ENCODE data around the gene CDC25A. TPM values are rescaled to one million over a fixed set of nuclear protein-coding genes. Genes with fewer than 3 reads are reported as not detected.
A peak's percentile ranks its signal among the peaks of the same experiment; 100 is the strongest.

Gene CDC25A
- total RNA-seq, 3 donors from 2014 or later (not counting 1 experiment from before 2014, with no cell fraction given), result 0.56 to 1.3 (median 0.72) TPM

DNA sequence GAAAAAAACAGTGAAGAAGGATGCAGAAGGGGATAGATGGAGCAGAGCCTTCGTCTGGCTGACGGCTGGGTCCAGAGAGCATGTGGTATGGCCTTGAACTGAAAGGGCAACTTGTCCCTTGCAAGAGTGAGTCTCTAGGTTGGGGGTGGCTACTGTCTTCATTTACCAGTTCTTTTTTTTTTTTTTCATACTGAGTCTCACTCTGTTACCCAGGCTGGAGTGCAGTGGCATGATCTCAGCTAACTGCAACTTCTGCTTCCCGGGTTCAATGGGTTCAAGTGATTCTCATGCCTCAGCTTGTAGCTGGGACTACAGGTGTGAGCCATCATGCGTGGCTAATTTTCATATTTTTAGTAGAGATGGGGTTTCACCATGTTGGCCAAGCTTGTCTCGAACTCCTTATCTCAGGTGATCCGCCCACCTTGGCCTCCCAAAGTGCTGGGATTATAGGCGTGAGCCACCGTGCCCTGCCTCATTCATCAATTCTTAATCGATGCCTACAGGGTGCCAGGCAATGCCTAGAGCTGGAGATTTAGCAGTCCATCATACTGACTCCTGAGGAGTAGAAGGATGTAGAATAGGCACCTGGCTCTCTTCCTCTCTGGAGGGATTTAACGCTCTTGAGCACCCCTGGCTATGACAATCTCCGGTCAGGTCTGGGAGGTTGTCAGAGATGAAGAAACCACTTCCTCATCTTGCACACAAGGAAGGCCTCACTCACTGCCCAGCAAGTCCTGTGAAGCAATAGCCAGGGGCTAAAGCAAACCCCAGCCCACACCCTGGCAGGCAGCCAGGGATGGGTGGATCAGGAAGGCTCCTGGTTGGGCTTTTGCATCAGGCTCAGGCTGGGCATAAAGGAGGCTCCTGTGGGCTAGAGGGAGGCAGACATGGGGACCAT is 34.6 kb upstream of the CDC25A start, which contains the start of gene CAMP:
Gene CAMP (plus strand): TSS at position 880 of the 898 bp plus-strand sequence. CDS start 17 bp downstream, at position 897.
- WGBS (ENCODE audit: insufficient coverage), result 65% methylated on average over 11 of the region's 11 CpGs
- no peaks in the 10 kb centered on the region for H3K36me3 Mint-ChIP-seq
- peak in 2 of 3 donors; percentile 35 to 78 for ATAC-seq
- peaks cover 4 to 5% of the 10 kb centered on the region in 2 donors for H3K4me1 Mint-ChIP-seq
- intact Hi-C loops (cut with micrococcal nuclease), result no loop called here
- TF ChIP-seq, protein P1, sequence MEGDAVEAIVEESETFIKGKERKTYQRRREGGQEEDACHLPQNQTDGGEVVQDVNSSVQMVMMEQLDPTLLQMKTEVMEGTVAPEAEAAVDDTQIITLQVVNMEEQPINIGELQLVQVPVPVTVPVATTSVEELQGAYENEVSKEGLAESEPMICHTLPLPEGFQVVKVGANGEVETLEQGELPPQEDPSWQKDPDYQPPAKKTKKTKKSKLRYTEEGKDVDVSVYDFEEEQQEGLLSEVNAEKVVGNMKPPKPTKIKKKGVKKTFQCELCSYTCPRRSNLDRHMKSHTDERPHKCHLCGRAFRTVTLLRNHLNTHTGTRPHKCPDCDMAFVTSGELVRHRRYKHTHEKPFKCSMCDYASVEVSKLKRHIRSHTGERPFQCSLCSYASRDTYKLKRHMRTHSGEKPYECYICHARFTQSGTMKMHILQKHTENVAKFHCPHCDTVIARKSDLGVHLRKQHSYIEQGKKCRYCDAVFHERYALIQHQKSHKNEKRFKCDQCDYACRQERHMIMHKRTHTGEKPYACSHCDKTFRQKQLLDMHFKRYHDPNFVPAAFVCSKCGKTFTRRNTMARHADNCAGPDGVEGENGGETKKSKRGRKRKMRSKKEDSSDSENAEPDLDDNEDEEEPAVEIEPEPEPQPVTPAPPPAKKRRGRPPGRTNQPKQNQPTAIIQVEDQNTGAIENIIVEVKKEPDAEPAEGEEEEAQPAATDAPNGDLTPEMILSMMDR (IDR thresholded peaks at IDR 0.05), result no peak
- peak within 1 kb of the TSS in 1 of 2 donors; percentile 36 for H3K27ac Mint-ChIP-seq
- H3K4me3 Mint-ChIP-seq, result no peak within 1 kb of the TSS
- H3K27me3 ChIP-seq (ENCODE audit: control insufficient read depth, insufficient read depth, low read length), result no peaks in the 10 kb centered on the region
- H3K9me3 Mint-ChIP-seq, result no peaks in the 10 kb centered on the region
- no peak within 1 kb of the TSS for H3K4me3 ChIP-seq (ENCODE audit: low read length)
- no peaks in the 10 kb centered on the region for H3K27me3 Mint-ChIP-seq (ENCODE audit: low read depth in 2 of 2)
- peak within 1 kb of the TSS; percentile 25 for H3K27ac ChIP-seq (ENCODE audit: low read length)
- DNase-seq, result peak in 1 of 2 donors; percentile 12
- H3K9me3 ChIP-seq (ENCODE audit: control insufficient read depth, insufficient read depth, low read length), result no peaks in the 10 kb centered on the region
- H3K36me3 ChIP-seq (ENCODE audit: control insufficient read depth, insufficient read depth, low read length), result no peaks in the 10 kb centered on the region
- peaks cover 32% of the 10 kb centered on the region for H3K4me1 ChIP-seq (ENCODE audit: control insufficient read depth, insufficient read depth, low read length)

- H3K4me1 ChIP-seq (ENCODE audit: control insufficient read depth, insufficient read depth, low read length), result peaks cover 27% of the 10 kb centered on the region
Observed at GRCh38 chr3:48220746-48221145, 32.5 kb upstream of the CDC25A start.

DNA sequence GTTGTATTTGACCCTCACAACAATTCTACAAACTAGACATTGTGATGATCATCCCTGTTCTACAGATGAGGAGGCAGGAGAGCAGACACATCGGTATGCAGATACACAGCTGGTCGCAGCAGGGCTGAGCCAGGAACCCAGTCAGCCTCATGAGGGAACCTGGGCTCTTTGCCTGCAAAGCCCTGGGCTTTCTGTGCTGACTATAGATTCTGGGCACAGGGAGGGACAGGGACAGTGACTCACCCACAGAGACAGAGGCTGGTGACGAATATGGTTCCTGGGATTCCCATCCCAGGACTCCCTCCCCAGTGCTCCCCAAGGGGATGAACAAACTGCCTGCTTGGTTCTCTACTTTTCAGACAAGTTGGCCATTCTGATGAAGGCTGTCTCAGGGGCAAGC is 31.3 kb upstream of the CDC25A start:
- ATAC-seq (no peak), DNase-seq (no peak)
- Mint-ChIP-seq H3K27ac (no peak overlapping the region), H3K27me3 (ENCODE audit: low read depth in 2 of 2) (no peaks in the 10 kb centered on the region), H3K36me3 (no peaks in the 10 kb centered on the region), H3K4me3 (no peak overlapping the region), H3K4me1 (peaks cover 4 to 5% of the 10 kb centered on the region in 2 donors), H3K9me3 (no peaks in the 10 kb centered on the region)
- Histone ChIP-seq H3K4me3 (ENCODE audit: low read length) (no peak overlapping the region), H3K36me3 (ENCODE audit: control insufficient read depth, insufficient read depth, low read length) (no peaks in the 10 kb centered on the region), H3K4me1 (ENCODE audit: control insufficient read depth, insufficient read depth, low read length) (peaks cover 27% of the 10 kb centered on the region), H3K9me3 (ENCODE audit: control insufficient read depth, insufficient read depth, low read length) (no peaks in the 10 kb centered on the region), H3K27me3 (ENCODE audit: control insufficient read depth, insufficient read depth, low read length) (no peaks in the 10 kb centered on the region), H3K27ac (ENCODE audit: low read length) (no peak overlapping the region)
- intact Hi-C loops (cut with micrococcal nuclease), result no loop called here
- TF ChIP-seq, protein P1 (IDR thresholded peaks at IDR 0.05), result no peak
- whole genome bisulfite sequencing (ENCODE audit: insufficient coverage), result 90% methylated on average over 3 of the region's 3 CpGs

More at GRCh38 chr3:48220746-48221145, 32.5 kb upstream of the CDC25A start:
- no peaks in the 10 kb centered on the region for H3K9me3 Mint-ChIP-seq
- DNase-seq (no peak), ATAC-seq (no peak)
- H3K36me3 ChIP-seq (ENCODE audit: control insufficient read depth, insufficient read depth, low read length), result no peaks in the 10 kb centered on the region
- H3K4me1 Mint-ChIP-seq, result peaks cover 4 to 5% of the 10 kb centered on the region in 2 donors
- no peak overlapping the region for H3K27ac Mint-ChIP-seq
- no peak overlapping the region for H3K4me3 ChIP-seq (ENCODE audit: low read length)
- 90% methylated on average over 9 of the region's 9 CpGs for WGBS (ENCODE audit: insufficient coverage)
- no peaks in the 10 kb centered on the region for H3K27me3 Mint-ChIP-seq (ENCODE audit: low read depth in 2 of 2)
- TF ChIP-seq, protein P1 (IDR thresholded peaks at IDR 0.05), result no peak
- H3K9me3 ChIP-seq (ENCODE audit: control insufficient read depth, insufficient read depth, low read length), result no peaks in the 10 kb centered on the region
- no peak overlapping the region for H3K27ac ChIP-seq (ENCODE audit: low read length)
- intact Hi-C loops (cut with micrococcal nuclease), result no loop called here
- H3K27me3 ChIP-seq (ENCODE audit: control insufficient read depth, insufficient read depth, low read length), result no peaks in the 10 kb centered on the region
- H3K4me3 Mint-ChIP-seq, result no peak overlapping the region
- no peaks in the 10 kb centered on the region for H3K36me3 Mint-ChIP-seq

All from natural killer cell (primary cell).